Measurements from ENCODE around the gene ZBTB47.

The ZBTB47 gene

DNA sequence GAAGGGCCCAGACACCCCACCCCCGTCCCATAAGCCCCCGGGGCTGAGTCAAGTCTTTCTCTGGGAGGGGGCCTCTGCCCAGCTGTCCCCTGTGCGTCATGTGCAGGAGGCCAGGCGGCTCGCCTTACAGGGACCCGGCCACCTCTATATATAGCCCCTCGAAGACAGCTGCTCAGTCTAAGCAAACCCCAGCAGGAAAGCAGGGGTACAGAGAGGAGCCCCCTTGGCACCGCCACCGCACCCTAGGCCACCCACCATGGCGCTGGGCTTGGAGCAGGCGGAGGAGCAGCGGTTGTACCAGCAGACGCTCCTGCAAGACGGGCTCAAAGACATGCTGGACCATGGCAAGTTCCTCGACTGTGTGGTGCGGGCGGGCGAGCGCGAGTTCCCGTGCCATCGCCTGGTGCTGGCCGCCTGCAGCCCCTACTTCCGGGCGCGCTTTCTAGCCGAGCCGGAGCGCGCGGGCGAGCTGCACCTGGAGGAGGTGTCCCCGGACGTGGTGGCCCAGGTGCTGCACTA is 31.9 kb downstream of the ZBTB47 start, which contains the start of gene KLHL40:
KLHL40 (plus strand) TSS at position 175 of the 519 bp plus-strand sequence; CDS start at position 257, 82 bp downstream.
- no peak for DNase-seq (ENCODE audit: low read depth in 2 of 2)

DNA sequence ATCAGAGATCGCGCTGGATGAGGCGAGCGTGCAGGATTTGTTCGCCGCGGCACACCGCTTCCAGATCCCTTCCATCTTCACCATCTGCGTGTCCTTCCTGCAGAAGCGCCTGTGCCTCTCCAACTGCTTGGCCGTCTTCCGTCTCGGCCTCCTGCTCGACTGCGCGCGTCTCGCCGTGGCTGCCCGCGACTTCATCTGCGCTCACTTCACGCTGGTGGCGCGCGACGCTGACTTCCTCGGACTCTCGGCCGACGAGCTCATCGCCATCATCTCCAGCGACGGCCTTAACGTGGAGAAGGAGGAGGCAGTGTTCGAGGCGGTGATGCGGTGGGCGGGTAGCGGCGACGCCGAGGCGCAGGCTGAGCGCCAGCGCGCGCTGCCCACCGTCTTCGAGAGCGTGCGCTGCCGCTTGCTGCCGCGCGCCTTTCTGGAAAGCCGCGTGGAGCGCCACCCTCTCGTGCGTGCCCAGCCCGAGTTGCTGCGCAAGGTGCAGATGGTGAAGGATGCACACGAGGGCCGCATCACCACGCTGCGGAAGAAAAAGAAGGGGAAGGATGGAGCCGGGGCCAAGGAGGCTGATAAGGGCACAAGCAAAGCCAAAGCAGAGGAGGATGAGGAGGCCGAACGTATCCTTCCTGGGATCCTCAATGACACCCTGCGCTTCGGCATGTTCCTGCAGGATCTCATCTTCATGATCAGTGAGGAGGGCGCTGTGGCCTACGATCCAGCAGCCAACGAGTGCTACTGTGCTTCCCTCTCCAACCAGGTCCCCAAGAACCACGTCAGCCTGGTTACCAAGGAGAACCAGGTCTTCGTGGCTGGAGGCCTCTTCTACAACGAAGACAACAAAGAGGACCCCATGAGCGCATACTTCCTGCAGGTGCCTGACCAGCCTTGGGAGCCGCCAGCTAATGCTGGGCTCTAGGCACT is 32.7 kb downstream of the ZBTB47 start:
- DNase-seq (ENCODE audit: low read depth in 2 of 2): no peak

DNA sequence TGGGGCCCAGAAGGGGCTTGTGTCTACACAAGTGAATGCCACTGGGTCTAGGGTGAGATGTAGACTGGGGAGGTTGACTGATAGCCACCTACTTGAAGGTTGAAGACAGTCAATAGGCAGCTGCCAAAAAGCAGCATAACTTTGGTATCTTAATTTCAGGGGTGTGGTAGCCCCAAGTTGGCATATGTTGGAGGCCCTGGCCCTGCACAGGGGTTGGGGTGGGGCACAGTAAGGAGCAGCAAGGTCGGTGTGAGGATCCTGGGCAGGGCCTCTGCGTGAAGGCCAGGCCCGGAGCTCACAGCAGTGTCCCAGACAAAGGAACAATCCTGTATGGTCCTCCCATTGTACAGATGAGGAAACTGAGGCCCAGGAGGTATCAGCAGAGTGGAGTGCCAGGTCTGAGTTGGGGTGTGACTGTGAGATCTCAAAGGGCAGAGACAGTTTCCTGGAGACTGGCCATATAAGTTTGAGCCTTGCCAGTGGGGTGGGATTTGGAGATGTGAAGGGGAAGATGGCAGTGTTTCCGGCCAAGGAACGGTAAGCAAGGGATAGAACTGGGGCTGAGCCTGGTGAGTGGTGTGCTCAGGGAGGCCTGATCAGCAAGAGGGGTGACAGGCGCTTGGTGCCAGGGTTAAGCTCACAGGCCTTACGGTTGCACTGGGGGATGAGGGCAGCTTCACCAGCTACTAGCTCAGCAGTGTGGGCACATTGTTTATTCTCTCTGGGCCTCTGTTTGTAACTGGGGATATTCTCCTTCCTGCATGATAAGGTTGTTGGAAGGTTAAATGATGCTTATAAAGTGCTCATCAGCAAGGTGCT is 33.5 kb downstream of the ZBTB47 start:
- DNase-seq (ENCODE audit: low read depth in 2 of 2): no peak

DNA sequence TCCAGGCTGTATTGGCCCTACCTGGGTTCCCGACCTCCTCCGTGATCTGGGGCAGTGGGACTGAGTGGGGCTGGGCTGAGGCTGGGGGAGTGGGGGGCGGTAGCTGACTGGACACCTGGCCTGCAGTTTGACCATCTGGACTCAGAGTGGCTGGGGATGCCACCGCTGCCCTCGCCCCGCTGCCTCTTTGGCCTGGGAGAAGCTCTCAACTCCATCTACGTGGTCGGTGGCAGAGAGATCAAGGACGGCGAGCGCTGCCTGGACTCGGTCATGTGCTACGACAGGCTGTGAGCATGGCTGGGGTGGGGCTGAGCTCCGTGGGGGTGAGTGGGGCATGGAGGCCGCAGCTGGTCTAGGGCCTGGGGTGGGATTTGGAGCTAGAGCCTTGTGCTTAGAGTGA is 34.5 kb downstream of the ZBTB47 start:
- no peak for DNase-seq (ENCODE audit: low read depth in 2 of 2)

DNA sequence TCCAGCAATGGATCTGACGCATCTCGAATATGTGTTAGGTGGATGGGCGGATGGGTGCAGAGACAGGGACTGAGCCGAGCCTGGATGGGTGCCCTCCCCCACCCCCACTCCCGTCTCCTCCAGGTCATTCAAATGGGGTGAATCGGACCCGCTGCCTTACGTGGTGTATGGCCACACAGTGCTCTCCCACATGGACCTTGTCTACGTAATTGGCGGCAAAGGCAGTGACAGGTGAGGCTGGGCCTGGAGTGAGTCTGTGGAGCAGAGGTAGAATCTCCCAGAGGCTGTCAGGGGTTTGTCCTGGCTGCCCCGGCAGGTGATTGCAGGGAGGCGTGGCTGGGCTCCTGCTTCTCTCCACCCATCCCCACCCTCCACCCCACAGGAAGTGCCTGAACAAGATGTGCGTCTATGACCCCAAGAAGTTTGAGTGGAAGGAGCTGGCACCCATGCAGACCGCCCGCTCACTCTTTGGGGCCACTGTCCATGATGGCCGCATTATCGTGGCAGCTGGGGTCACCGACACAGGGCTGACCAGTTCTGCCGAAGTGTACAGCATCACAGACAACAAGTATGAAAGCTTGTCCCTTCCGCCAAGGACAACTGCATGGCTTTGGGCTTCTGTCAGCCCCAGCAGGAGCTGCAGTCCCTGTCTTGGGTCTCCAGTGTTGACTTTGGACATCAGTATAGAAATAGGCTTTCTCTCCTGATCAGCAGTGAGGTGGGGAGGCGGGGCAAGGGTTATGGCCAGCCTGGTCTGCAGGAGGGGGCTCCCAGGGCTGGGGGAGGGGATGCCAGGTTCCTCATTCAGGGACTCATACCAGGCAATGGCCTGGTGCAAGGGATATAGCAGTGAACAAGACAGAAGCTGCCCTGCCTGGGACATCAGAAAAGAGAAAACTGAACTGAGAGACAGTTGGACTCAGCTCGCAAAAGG is 35.3 kb downstream of the ZBTB47 start:
- DNase-seq (ENCODE audit: low read depth in 2 of 2): no peak

DNA sequence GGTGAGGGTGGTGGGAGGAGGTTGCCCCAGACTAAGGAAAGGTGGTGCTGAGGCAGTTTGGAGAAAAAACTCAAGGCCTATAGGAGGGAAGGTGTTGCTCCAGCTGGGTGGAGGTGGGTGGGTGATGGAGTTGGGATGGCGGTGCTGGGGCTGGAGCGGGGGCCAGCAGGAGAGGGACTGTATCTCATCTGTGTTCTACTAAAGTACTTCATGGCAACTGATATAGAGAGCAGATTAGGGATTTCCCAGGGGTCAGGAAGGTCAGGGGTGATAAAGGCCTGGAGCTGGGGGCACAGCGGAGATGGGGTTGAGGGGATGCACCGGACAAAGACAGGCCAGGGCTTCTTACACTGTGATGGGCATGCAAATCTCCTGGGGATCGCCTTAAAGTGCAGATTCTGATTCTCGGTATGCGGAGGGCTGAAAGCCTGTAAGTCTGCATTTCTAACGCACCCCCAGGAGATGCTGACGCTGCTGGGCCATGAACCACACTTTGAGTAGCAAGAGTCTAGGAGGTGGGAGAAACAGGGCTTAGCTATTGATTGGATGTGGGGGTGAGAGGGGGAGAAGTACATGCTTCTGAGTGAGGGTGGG is 36.0 kb downstream of the ZBTB47 start:
- DNase-seq (ENCODE audit: low read depth in 2 of 2): no peak

DNA sequence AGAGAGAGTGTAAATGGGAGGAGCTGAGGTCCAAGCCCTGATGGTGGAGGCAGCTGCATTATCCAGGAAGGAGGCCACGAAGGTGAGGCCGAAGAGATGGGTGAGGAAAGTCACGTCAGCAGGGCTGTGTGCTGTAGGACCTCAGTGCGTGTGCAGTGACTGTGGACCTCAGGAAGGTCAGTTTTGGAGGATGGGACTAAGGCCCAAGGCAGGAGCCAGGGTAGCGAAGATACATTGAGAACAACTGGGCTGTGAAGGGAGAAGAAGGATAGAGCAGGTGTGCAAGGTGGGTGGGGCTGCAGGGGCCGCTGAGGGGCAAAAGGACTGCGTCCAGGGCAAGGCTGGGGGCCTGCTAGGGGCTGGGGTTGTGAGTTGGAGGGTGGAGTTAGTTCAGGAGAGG is 36.7 kb downstream of the ZBTB47 start:
- no peak for DNase-seq (ENCODE audit: low read depth in 2 of 2)

DNA sequence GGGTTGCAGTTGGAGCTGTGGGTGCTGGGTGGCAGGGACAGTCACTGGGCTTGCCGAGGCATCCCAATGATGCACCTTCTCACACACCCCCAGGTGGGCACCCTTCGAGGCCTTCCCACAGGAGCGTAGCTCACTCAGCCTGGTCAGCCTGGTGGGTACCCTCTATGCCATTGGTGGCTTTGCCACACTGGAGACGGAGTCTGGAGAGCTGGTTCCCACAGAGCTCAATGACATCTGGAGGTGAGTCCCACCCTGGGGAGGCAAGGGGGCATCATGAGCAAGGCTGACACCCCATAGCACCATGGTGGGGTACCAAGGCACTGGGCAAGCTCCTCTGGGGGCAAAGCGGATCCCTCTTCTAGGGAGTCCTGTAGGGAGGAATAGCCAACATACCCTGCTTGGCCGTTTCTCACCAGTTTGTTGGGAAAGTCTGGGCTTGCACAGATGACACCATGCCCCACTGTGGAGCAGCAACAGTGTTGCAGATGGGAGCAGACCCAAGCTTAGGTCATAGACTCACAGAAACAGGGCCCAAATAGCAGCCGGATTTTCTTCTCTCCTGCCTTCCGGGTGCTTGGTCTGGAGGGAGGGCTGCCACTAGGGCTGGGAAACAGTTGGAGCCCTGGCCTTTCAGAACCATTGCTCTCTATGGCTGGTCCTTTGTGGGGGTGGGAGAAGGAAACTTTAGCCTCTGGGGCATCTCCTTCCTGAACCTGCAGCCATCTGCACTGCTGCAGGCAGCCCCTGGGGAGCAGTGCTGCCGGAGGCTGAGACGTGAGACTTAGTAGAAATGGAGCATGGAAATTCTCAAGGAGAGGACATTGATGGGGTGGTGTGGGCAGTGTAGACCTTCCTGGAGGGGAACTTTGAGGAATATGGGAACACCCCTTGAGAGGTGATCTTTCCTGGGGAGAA is 37.5 kb downstream of the ZBTB47 start:
- DNase-seq (ENCODE audit: low read depth in 2 of 2): no peak

DNA sequence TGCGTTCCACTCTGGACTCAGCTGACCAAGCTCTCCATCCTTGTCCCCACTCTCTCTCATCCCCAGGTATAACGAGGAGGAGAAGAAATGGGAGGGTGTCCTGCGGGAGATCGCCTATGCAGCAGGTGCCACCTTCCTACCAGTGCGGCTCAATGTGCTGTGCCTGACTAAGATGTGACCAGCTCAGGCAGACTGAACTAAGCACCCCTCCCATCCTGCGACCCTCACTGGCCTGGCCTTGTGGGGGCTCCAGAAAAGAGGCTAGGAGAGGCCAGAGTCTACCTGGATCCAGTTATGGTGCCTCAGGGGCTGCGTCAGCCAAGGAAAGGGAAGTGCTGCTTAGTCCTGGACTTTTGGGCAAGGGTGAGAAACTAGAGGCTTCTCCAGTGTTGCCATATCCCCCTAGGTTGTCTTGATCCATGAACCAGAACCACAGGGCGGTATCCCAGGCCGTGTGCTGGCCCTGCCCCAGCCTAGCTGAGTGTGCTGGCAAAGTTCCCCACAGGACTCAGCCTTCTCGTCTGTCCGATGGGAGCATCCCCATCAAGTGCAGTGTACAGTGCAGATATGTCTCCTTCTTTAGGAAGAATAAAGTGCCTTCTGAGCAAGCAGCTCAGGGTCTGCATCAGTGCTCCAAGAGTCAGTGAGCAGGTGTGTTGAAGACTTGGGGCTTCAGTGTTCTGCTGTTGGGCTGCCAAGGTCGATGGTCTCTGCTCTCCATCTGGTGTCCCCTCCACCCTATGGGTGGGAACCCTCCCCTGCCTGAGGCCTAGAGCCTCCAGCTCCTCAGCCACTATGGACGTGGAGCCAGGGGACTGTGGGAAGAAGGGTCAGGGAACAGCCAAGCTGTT is 38.5 kb downstream of the ZBTB47 start:
- DNase-seq (ENCODE audit: low read depth in 2 of 2): no peak

DNA sequence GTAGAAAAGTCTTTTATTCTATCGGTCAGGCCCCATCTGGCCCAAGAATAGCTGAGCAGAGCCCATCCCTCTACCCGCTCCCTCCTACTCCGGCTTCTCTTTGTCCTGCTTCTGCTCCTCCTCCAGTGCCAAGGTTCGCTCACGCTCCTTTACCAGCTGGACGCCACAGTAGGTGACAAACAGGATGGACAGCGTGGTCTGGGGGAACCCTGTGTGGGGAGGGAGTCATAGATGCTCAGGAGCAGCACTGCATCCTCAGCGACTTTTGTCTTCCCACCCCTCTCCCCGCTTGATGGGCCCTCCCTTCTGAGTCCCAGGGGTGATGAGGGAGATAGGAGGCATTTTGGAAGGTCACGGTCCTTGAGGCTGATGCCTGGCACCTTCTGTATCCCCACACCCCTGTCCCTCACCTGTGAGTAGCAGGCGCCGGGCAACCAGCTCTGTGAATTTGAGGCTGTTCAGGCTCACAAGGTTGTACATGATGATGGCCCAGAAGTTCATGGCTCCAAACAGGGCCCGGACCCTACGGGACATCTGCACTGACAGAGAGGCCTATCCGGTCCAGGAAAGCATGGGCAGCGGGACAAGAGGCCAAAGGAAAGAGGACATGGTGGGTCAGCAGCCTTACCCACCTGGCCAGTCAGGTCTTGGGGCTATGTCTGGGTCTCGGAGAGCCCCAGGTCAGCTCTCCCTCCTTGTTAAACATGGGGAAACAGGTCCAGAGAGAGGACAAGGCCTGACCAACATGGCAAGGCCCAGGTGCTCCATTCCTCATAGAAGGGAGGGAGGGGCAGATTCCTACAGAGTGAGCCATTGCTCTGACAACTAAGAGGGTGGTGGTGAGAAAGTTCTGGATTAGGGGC is 39.4 kb downstream of the ZBTB47 start:
- DNase-seq (ENCODE audit: low read depth in 2 of 2): no peak

DNA sequence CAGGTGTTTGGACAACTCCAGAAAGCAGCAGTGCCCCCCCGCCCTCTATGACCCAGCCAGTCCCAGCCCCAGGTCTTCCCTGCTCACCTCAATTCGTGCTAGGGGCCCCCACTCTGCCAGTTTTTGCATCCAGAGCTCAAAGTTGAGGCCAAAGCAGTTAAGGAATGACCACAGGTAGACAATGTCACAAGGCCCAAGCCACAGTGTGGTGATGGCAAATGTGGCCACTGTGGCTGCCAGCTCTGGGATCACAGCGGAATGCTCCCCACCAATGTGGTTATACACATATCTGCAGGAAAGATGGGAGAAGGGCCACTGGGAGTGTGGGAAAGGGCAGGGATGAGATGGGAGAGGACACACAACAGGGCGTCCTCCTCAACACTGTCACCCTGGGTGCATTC is 40.0 kb downstream of the ZBTB47 start:
- DNase-seq (ENCODE audit: low read depth in 2 of 2): no peak

DNA sequence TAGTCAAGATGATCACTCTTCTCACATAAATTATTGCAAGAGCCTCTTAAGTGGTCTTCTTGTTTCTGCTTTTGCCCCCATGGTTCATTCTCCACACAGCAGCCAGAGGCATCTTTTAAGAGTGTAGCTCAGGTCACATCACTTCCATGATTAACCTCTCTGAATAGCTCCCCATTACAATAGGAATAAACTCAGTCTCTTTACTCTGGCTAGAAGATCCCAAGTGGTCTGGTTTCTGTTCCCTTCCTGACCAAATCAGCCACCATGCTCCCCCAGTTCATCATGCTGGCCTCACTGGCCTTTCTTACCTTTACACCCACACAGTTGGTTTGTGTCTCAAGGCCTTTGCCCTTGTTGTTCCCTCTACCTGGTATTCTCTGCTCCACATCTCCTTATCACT is 40.9 kb downstream of the ZBTB47 start:
- no peak for DNase-seq (ENCODE audit: low read depth in 2 of 2)

DNA sequence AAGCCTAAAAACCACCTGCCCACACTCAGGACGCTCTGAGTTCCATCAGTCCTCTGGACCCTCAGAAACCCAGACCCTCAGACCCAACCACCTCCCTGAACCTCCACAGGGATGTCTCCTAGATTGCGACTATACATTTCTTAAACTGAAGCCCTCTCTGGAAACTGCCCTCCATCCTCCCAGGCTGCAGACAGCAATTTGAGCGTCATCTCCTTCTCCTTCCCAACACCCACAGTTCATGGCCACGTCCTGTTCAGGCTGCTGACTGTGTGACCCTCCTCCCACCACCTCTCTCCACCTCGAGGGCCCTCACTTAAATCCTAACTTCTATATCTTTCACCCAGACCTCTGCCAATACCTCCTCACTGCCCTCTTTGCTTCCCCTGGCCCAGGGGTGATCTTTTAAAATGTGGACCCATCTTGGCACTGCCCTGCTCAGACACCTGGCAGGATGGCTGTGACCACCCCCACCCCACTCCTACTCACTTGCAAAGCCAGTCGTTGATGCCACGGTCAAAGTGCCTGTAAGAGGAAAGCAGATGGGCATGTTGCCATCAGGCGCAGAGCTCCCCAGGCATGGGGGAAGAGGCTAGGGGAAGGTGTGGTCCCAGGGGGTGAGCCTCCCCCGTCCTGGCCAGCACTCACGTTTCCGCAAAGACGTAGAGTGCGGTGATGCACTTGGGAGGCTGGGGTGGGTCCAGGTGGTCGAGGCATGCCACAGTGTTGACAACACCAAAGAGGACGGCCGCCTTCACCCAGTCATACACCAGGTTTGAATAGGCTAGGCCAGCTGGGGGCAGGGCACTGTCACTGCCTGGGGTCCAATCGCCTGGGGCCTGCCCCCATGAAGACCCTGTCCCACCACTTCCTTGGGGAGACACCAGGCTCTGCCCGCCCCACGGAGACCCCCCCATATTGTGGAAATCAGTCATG is 43.1 kb downstream of the ZBTB47 start:
- no peak for DNase-seq (ENCODE audit: low read depth in 2 of 2)

DNA sequence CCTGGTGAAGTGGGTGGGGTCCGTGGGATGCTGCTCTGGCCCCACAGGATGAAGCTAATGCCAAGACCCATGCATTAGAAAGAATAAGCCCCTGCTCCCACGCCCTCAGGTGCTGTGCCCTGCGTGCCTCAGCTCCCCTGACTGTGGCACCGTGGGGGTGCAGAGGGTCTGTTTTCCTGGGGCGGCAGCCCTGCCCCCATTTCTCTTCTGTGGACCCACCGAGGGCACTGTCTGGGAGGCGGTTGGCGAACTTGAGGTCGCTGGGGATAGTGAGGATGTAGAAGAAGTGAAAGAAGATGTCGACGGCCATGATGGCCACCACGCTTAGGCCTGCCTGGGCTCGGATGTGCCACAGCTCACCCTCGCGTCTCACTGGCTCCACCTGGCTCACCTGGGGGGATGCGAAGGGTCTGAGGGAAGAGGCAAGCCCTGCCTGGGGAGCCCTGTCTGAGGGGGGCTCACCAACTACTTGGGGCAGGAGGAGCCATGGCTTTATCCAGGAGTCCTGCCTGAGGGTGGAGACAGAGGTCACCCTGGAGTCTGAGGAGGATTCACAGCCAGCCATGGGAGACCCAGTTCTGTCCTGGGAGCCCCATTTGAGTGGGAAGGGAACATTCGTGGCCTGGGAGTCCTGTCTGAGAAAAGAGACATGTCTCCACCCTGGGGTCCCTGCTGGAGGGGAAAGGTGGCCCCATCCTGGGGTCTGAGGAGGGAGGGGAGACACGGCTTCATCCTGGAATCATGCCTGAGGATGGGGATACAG is 44.0 kb downstream of the ZBTB47 start:
- no peak for DNase-seq (ENCODE audit: low read depth in 2 of 2)

DNA sequence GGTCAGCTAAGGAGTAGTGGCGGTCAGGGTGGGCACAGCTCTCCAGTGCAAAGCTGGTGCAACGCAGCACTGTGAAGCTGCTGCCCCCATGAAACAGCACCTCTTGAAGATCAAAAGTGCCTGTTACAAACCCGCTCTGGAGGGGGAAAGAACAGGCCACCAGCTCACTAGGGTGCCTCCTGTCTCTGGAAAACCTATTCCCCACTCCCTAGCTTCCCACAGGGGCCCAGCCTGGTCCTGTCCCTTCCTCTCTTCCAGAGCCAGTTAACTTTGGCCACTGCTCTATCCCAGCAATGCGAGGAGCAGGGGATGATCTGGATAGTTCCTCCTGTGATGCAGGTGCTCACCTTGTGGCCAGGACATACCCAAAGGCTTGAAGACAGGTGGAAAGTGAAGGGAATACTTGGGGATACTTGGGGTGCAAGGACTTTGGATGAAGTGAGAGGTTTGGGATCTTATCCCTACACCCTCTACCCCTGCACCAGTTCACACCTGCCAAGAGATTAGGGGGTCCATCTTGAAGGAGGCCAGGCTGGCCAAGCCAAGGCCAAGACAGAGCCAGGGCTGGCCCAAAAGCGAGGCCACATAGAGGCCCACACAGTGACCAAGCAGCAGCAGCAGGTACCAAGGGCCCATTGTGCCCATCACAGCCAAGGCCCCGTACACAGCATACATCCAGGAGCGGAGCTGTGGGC is 44.9 kb downstream of the ZBTB47 start:
- no peak for DNase-seq (ENCODE audit: low read depth in 2 of 2)

DNA sequence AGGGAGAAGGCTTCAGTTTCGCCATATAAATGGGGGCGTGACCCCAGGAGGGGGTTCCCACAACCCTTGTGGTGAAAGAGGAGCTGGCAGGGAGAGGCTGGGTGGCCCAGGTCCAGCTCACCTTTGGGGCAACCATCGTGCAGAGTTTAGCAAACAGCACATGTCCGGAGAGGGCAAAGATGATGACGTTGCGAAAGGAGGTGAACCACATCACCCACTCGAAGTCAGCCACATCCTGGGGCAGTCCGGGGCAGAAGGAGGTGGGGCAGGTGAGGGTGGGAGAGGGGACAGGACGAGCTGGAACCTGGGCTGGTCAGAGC is 45.4 kb downstream of the ZBTB47 start:
- DNase-seq (ENCODE audit: low read depth in 2 of 2): no peak
